K562 (cell line): ENCODE measurements around the gene EMID1. TPM values are rescaled to one million over a fixed set of nuclear protein-coding genes. Genes with fewer than 3 reads are reported as not detected.
A peak's percentile ranks its signal among the peaks of the same experiment; 100 is the strongest.

ENCODE experiments used
- ATAC-seq: fragments of 200-7000 bp; cut with Tn5 transposase; 3 replicates; pipeline ENCODE4 v1.9.1; 2020; ENCODE audit warnings: moderate library complexity
- BruUV-seq: library from RNA; stranded (reverse); fragments of 400-500 nt; replicated peaks from 2 replicates; lab custom pipeline; 2021; lab: Mats Ljungman, UMichigan
- CTCF ChIA-PET: fragments of 300-600 bp; formaldehyde crosslinking; extraction: SDS; loops from one replicate; lab custom pipeline; 2021; ENCODE audit warnings: low intra/inter-chr PET ratio; lab: Yijun Ruan, JAX
- POLR2A ChIA-PET: fragments of 300-600, 350-650 bp; sonication (Branson Sonifier 250); formaldehyde crosslinking; extraction: SDS; loops from one replicate; lab custom pipeline; 2021; ENCODE audit warnings: antibody characterized with exemption, inconsistent platforms; lab: Yijun Ruan, JAX
- DNase-seq, 4 experiments: peaks; one replicate each; pipeline versions ENCODE4 v3.0.0 to v3.0.0-alpha.2; 2011 to 2018; ENCODE audit warnings: low spot score in 3 of 4, mixed read lengths in 3 of 4; ENCODE audit errors: extremely low read depth in 1 of 4
- FAIRE-seq: peaks from 2 replicates; lab custom pipeline; 2011; peaks lifted over from hg19 to GRCh38; lab: Jason Lieb, UNC
- H2AFZ ChIP-seq: 2 replicates; pipeline ENCODE4 v1.6.0; 2011; ENCODE audit warnings: low read depth, low read length, control low read depth, inconsistent platforms
- H3K27ac ChIP-seq: fragments of 200-600 bp; 3 replicates; pipeline ENCODE4 v1.8.0; 2011; ENCODE audit warnings: low read depth, mild to moderate bottlenecking, control low read depth, inconsistent platforms, low read length, moderate library complexity, mixed read lengths; ENCODE audit errors: extremely low read depth
- H3K27me3 ChIP-seq, 2 experiments: fragments of 300-600 bp in 1 of 2; 2 replicates in 1 of 2; 3 replicates in 1 of 2; pipeline versions ENCODE4 v1.6.0 to v1.8.0; 2011; ENCODE audit warnings: inconsistent platforms in 2 of 2, low read length in 2 of 2, mild to moderate bottlenecking in 1 of 2, mixed read lengths in 1 of 2, moderate library complexity in 1 of 2; ENCODE audit not compliant: control insufficient read depth in 2 of 2, insufficient read depth in 2 of 2
- H3K36me3 ChIP-seq: fragments of 300-600 bp; 3 replicates; pipeline ENCODE4 v1.8.0; 2011; ENCODE audit warnings: mild to moderate bottlenecking, low read length, inconsistent platforms; ENCODE audit not compliant: control insufficient read depth, insufficient read depth
- H3K4me1 ChIP-seq, 2 experiments: fragments of 200-600 bp in 1 of 2; replicated peaks in 1 of 2; 2 replicates in 1 of 2; 3 replicates in 1 of 2; pipeline versions ENCODE4 v1.5.1 to v1.8.0; 2011; ENCODE audit warnings: inconsistent platforms in 2 of 2, low read length in 2 of 2, mild to moderate bottlenecking in 1 of 2, mixed read lengths in 1 of 2, moderate library complexity in 1 of 2; ENCODE audit not compliant: control insufficient read depth in 2 of 2, insufficient read depth in 2 of 2
- H3K4me2 ChIP-seq: 2 replicates; pipeline ENCODE4 v1.6.1; 2011; ENCODE audit warnings: low read length, control low read depth, inconsistent platforms, mixed read lengths; ENCODE audit not compliant: insufficient read depth
- H3K4me3 ChIP-seq: fragments of 200-600 bp; sonication (generic), shearing (Covaris generic); 2 replicates; pipeline ENCODE4 v1.5.1; 2016; ENCODE audit warnings: control low read depth, inconsistent platforms
- H3K79me2 ChIP-seq: fragments of 200-600 bp; 3 replicates; pipeline ENCODE4 v1.8.0; 2011; ENCODE audit warnings: low read length, inconsistent platforms; ENCODE audit not compliant: control insufficient read depth, insufficient read depth
- H3K9ac ChIP-seq, 2 experiments: 2 replicates each; pipeline versions ENCODE4 v1.6.0 to v1.6.1; 2011; ENCODE audit warnings: low read depth in 2 of 2, low read length in 2 of 2, control low read depth in 1 of 2, inconsistent platforms in 1 of 2, mild to moderate bottlenecking in 1 of 2, mixed read lengths in 1 of 2; ENCODE audit not compliant: insufficient read depth in 1 of 2
- H3K9me1 ChIP-seq: one replicate; pipeline ENCODE4 v1.6.0; 2011; ENCODE audit warnings: inconsistent platforms, mild to moderate bottlenecking, low read length, moderate library complexity; ENCODE audit not compliant: control insufficient read depth, insufficient read depth
- H3K9me3 ChIP-seq: replicated peaks from 2 replicates; pipeline ENCODE4 v1.5.1; 2011; ENCODE audit warnings: low read depth, low read length, inconsistent platforms; ENCODE audit not compliant: control insufficient read depth, insufficient read depth
- H4K20me1 ChIP-seq: replicated peaks from 2 replicates; pipeline ENCODE4 v1.6.1; 2011; ENCODE audit warnings: low read length, inconsistent platforms, mixed read lengths; ENCODE audit not compliant: control insufficient read depth, insufficient read depth
- MGA ChIP-seq: fragments of 450-650 bp; IDR thresholded peaks from 2 replicates; pipeline ENCODE4 v1.6.1; 2016; ENCODE audit warnings: mild to moderate bottlenecking, moderate library complexity
- RNF2 ChIP-seq: sonication (generic); IDR thresholded peaks from 2 replicates; pipeline ENCODE4 v1.6.1; 2016
- WGBS: fragments of 100-300 bp; shearing (Covaris generic); methylation state at CpG from one replicate; pipeline ENCODE4 v1.1.6; 2016; ENCODE audit warnings: low coverage, mixed read lengths; ENCODE audit not compliant: insufficient coverage; ENCODE audit errors: missing lambda C conversion rate; 5-methylcytosine and 5-hydroxymethylcytosine counted together
- in situ Hi-C: fragments of 300-500 bp; cut with MboI; formaldehyde crosslinking; loops from 4 replicates; pipeline ENCODE4 v1.15.0; 2018; ENCODE audit warnings: inconsistent platforms, mixed read lengths
- intact Hi-C: fragments of 100-400 bp; cut with micrococcal nuclease; formaldehyde crosslinking; loops from 2 replicates; pipeline ENCODE4 v1.14.2; 2022
- polyA plus RNA-seq, 8 experiments: library from polyadenylated mRNA; depleted of rRNA in 4 of 8; stranded (reverse) in 5 of 8; unstranded in 3 of 8; fragments of >200 nt; fragmentation: Nextera tagmentation in 2 of 8; fragmentation: Illumina TruSeq in 1 of 8; extraction: Ambion mirVana in 2 of 8; extraction: Trizol in 1 of 8; gene quantifications; 2 replicates each; pipeline versions ENCODE4 v1.2.1 to v1.2.3, GENCODE V29; 2011 to 2014; ENCODE audit warnings: inconsistent platforms in 1 of 8, missing spikeins in 1 of 8
- total RNA-seq, 7 experiments: library from RNA; depleted of rRNA in 6 of 7; stranded (reverse); fragments of >200 nt in 6 of 7; fragmentation: Illumina TruSeq in 2 of 7; extraction: Trizol in 2 of 7; gene quantifications; 2 replicates each; pipeline versions ENCODE4 v1.2.1 to v1.2.3, GENCODE V29; 2011 to 2021; ENCODE audit warnings: low replicate concordance in 1 of 7

Gene EMID1
- total and polyA plus RNA-seq, 9 of the 15 experiments (the other 6 are each of a cell fraction or from before 2014, with no cell fraction given) = 0.15 to 7.2 (median 2.7) TPM

- intact Hi-C loops = no loop called here
- Histone ChIP-seq H4K20me1 (no peaks in the 10 kb centered on the region), H3K9ac (no peak overlapping the region), H3K4me3 (no peak overlapping the region), H3K27ac (no peak overlapping the region), H3K9me1 (no peaks in the 10 kb centered on the region), H3K4me1 (peaks cover 11 to 23% of the 10 kb centered on the region in 2 experiments), H3K4me2 (no peak overlapping the region), H3K36me3 (no peaks in the 10 kb centered on the region), H3K27me3 (no peaks in the 10 kb centered on the region), H3K79me2 (no peaks in the 10 kb centered on the region; the same call in 2 of the 3 replicates), H3K9me3 (peaks cover 2% of the 10 kb centered on the region), H2AFZ (no peak overlapping the region)
- WGBS = 72% methylated on average over 10 of the region's 10 CpGs
- ChIA-PET POLR2A (interaction anchor here (1.1 kb wide), 1 partner anchor 16 kb away, joined by 3 read pairs; no protein-coding TSS in a partner anchor), CTCF (no interaction called here)
- ATAC-seq = no peak
- BruUV-seq = no TSS peak
- FAIRE-seq = no peak
- in situ Hi-C loops = no loop called here
- no peak for DNase-seq
- TF ChIP-seq MGA (0 out of 2 replicates have a peak, but pooled peaks have one; percentile 12), RNF2 (no peak)
These were observed 14.8 kb upstream of the EMID1 start for GRCh38 chr22:29190918-29191317.
